ENCODE measurements around the gene ABCB1. TPM values are rescaled to one million over a fixed set of nuclear protein-coding genes. Genes with fewer than 3 reads are reported as not detected.

Gene ABCB1
- total and polyA plus RNA-seq, 10 of the 15 experiments (the other 5 are each of a cell fraction or from before 2014, with no cell fraction given), result 0.40 to 13.9 (median 1.9) TPM

DNA sequence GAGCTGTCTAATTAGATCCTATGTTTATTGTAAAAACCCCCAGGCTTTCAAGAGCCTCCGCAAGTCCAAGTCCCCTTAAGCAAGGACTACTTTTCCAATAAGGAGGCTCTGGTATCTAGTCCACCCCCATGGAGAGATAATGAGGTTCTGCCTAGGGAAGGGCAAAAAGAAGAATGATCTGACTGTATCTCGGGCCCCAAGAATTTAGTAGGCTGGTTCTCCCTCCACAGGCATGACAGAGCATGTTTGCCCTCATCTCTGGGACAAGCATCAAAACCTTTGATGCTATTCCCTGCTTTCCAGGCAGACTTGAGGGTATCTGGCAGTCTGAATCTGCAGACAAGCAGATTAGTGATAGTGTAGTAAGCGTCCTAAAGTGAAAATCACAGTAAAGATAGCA, 19.0 kb downstream of the ABCB1 start:
- Histone ChIP-seq H3K4me2 (ENCODE audit: control insufficient read depth, insufficient read depth) (no peak overlapping the region), H2AFZ (ENCODE audit: control insufficient read depth, low read depth, low read length) (no peak overlapping the region), H3K4me1 (ENCODE audit: control insufficient read depth, insufficient read depth, low read length) (no peaks in the 10 kb centered on the region), H3K79me2 (ENCODE audit: control insufficient read depth, insufficient read depth, low read length) (no peaks in the 10 kb centered on the region), H4K20me1 (ENCODE audit: control insufficient read depth, insufficient read depth) (no peaks in the 10 kb centered on the region), H3K9ac (ENCODE audit: control insufficient read depth, insufficient read depth, low read length) (no peak overlapping the region), H3K9me3 (replicated peaks; ENCODE audit: control insufficient read depth, insufficient read depth, low read length) (no peaks in the 10 kb centered on the region), H3K4me3 (no peak overlapping the region), H3K27me3 (replicated peaks in 1 of 2; ENCODE audit: control insufficient read depth in 2 of 2, insufficient read depth in 2 of 2, low read length in 1 of 2) (no peaks in the 10 kb centered on the region), H3K27ac (ENCODE audit: control insufficient read depth, insufficient read depth) (no peak overlapping the region), H3K36me3 (ENCODE audit: control insufficient read depth in 2 of 2, insufficient read depth in 2 of 2, low read length in 1 of 2) (no peaks in the 10 kb centered on the region)
- intact Hi-C loops (cut with micrococcal nuclease; ENCODE audit: unreplicated experiment) (no loop called here), in situ Hi-C loops (cut with MboI) (no loop called here)
- no peak for TF ChIP-seq RELA (IDR thresholded peaks at IDR 0.05; ENCODE audit: borderline replicate concordance, partially characterized antibody)
- no peak for TF ChIP-seq KDM1A (IDR thresholded peaks at IDR 0.05; ENCODE audit: borderline replicate concordance)
- TF ChIP-seq, protein P1, sequence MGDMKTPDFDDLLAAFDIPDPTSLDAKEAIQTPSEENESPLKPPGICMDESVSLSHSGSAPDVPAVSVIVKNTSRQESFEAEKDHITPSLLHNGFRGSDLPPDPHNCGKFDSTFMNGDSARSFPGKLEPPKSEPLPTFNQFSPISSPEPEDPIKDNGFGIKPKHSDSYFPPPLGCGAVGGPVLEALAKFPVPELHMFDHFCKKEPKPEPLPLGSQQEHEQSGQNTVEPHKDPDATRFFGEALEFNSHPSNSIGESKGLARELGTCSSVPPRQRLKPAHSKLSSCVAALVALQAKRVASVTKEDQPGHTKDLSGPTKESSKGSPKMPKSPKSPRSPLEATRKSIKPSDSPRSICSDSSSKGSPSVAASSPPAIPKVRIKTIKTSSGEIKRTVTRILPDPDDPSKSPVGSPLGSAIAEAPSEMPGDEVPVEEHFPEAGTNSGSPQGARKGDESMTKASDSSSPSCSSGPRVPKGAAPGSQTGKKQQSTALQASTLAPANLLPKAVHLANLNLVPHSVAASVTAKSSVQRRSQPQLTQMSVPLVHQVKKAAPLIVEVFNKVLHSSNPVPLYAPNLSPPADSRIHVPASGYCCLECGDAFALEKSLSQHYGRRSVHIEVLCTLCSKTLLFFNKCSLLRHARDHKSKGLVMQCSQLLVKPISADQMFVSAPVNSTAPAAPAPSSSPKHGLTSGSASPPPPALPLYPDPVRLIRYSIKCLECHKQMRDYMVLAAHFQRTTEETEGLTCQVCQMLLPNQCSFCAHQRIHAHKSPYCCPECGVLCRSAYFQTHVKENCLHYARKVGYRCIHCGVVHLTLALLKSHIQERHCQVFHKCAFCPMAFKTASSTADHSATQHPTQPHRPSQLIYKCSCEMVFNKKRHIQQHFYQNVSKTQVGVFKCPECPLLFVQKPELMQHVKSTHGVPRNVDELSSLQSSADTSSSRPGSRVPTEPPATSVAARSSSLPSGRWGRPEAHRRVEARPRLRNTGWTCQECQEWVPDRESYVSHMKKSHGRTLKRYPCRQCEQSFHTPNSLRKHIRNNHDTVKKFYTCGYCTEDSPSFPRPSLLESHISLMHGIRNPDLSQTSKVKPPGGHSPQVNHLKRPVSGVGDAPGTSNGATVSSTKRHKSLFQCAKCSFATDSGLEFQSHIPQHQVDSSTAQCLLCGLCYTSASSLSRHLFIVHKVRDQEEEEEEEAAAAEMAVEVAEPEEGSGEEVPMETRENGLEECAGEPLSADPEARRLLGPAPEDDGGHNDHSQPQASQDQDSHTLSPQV (IDR thresholded peaks at IDR 0.05), result no peak
- TF ChIP-seq MYB (IDR thresholded peaks at IDR 0.05; ENCODE audit: borderline replicate concordance, low read depth, low read length), result no peak
- ChIA-PET SMC1A (ENCODE audit: uncharacterized antibody, unreplicated experiment) (interaction anchor here (1.1 kb wide), 1 partner anchor 18 kb away, joined by 4 read pairs; no protein-coding TSS in a partner anchor), POLR2A (no interaction called here), CTCF (interaction anchor here (0.5 kb wide), 1 partner anchor 23 kb away, joined by 3 read pairs; no protein-coding TSS in a partner anchor), RAD21 (ENCODE audit: unreplicated experiment) (no interaction called here)
- DNase-seq (ENCODE audit: low read depth, low spot score), result no peak
- no peak for ATAC-seq
- no TSS peak for BruUV-seq (replicated peaks)
- WGBS (ENCODE audit: insufficient coverage, insufficient replicate concordance, low lambda C conversion rate, missing lambda C conversion rate), result 31% methylated on average over 3 of the region's 3 CpGs
- no peak for FAIRE-seq

All from GM12878 (cell line).